Dermis microvascular lymphatic vessel endothelial cell (primary cell): ENCODE measurements around the gene WDR38. TPM values are rescaled to one million over a fixed set of nuclear protein-coding genes. Genes with fewer than 3 reads are reported as not detected.
"Not testable (repeated sequence)": the region's sequence is repeated elsewhere in the genome, so short reads cannot be mapped to it uniquely, and the experiment has no call there.

Experiments
- DNase-seq, 2 donors: peaks; one replicate each; pipeline versions ENCODE4 v3.0.0 to v3.0.0-alpha.2; 2010; ENCODE audit warnings: low read depth in 2 of 2
- total RNA-seq: library from RNA; depleted of rRNA; stranded (reverse); fragments of >200 nt; gene quantifications from 2 replicates; pipeline ENCODE4 v1.2.1, GENCODE V29; 2014

WDR38 gene
- total RNA-seq, 1 donor from 2014 or later = not detected

DNA sequence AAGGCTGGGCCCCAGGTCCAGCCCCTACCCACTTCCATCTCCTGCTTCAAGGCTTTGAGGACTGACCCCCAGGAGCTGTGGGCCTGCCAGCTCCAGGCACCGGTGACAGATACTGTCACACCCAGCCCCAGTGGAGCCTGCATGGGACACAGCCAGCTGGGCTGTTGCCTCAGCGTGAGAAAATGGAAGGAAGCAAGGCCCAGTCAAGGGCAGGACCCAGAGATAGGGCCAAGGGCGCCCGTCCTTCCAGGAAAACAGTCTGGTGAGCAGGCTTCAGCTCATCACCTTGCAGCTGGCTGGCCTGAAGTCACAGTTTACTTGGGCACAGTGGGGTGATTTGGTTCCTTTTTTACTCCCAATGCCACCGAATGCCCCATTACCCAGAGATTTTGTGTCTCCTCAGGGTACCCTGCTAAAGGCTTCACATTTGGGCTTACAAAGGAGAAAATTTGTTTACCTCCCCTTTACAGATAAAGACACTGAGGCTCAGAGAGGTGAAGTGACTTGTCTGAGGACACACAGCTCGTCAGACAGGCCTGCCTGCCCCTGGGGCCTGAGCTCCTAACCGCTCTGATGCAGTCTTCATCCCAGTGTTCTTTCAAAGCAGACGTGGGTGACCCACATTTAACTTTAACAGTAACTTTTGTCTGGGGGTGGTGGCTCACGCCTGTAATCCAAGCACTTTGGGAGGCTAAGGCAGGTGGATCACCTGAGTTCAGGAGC lies 21.5 kb upstream of the WDR38 start:
- no peak for DNase-seq

DNA sequence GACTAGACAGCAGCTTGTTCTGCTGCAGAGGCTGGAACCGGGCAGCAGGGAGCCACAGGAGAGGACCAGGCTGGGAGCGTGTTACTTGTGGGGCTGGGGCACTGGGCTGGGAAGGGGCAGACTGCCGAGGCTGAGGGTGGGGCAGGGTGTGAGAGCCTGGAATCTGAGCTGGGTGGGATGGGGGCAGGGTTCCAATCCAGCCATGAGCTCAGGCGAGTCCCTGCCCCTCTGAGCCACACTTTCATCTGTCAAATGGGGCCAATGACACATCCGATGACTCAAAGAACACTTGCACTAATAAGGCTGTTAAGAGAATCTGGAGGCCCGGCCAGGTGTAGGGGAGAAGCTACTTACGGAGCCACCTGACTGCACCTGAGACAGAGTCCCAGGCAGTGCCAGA lies 18.7 kb upstream of the WDR38 start:
- DNase-seq = no peak

DNA sequence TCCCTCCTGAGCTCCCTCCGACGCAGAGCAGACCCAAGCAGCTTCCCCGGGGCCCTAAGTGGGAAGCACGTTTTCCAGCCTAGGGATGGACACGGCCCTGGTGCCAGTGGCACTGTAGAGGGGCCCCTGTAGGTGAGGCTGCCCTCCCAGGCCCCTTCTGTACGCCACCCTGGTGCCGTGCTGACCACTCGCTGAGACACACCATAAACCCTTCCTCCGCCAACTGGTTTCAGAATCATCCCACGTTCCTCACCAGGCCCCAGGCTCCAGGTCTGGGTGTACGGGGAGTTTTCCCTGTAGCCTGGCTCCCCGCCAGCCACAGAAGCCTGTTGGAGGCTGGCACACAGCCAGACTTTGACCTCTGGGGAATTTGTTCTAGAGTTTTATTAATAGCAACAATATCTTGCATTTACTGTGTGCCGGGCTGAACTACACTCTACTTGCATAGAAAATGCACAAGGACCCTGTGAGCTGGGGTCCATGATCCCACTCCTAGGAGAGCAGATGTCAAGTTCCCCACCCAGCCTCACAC lies 18.2 kb upstream of the WDR38 start:
- peak; percentile 51 to 79 for DNase-seq

DNA sequence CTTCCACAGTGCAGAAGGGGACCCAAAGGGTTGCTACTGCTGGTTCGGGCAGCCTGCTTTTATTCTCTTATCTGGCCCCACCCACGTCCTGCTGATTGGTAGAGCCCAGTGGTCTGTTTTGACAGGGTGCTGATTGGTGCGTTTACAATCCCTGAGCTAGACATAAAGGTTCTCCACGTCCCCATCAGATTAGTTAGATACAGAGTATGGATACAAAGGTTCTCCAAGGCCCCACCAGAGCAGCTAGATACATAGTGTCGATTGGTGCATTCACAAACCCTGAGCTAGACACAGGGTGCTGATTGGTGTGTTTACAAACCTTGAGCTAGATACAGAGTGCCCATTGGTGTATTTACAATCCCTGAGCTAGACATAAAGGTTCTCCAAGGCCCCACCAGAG lies 15.1 kb upstream of the WDR38 start:
- DNase-seq = not testable (repeated sequence)

DNA sequence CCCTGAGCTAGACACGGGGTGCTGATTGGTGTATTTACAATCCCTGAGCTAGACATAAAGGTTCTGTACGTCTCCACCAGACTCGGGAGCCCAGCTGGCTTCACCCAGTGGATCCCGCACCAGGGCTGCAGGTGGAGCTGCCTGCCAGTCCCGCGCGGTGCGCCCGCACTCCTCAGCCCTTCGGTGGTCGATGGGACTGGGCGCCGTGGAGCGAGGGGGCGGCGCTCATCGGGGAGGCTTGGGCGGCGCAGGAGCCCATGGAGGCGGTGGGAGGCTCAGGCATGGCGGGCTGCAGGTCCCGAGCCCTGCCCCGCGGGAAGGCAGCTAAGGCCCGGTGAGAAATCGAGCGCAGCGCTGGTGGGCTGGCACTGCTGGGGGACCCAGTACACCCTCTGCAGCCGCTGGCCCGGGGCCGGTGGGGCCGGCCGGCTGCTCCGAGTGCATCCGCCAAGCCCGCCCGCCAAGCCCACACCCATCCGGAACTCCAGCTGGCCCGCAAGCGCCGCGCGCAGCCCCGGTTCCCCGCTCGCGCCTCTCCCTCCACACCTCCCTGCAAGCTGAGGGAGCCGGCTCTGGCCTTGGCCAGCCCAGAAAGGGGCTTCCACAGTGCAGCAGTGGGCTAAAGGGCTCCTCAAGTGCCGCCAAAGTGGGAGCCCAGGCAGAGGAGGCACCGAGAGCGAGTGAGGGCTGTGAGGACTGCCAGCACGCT lies 14.5 kb upstream of the WDR38 start:
- DNase-seq = not testable (repeated sequence)

DNA sequence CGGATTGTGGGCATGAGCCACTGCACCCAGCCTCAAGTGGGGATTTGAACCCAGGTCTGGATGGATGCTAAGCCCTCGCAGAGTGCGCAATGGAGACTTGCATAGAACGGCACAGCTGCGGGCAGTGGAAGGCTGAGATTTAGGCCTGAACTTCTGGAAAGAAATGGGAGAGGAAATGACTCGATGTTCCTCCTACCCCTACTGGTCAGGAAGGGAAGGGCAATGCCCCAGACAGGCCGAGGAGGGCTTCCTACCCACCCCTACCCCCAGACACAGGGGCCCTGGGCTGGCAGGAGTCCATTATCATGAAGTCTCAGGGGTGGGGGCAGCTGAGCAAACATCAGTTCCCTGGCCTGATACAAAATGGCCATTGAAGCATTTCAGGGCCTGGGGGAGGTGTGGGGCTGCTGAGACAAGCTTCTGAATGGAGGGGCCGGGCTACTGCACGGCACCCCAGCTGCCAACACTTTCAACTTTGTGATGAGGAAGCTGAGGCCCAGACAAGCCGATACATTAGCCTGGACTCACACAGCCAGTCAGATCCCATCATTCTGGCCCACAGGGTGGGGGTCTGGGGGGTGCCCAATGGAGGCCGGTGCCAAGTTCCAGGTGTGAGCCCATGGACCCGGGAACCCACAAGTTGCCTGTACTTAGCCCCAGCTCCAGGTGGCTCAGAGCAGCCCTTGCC lies 13.5 kb upstream of the WDR38 start:
- peak in 1 of 2 donors; percentile 29 for DNase-seq

DNA sequence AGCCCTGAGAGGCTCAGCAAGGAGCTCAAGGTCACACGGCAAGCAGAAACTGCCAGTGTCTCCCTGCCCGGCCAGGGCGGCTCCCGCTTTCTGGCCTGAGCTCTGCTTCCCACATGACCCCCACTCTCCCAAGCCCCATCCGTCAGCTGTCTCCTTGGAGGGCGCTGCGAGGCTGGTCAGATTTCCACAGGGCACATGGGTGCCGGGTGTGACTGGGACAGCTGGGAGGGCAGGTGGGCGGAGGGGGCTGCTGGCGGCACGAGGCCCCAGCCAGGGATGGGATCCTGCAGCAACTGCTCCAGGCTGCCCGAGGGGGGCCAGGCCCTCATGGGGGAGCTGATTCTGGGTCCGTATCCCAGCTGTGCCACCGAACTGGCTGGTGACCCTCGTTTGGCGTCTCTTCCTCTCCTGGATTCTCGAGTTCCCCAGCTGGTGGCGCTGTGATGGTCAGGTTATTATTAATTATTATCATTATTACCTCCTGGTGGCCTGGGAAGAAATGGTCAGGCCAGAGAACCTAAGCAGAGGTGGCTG lies 12.9 kb upstream of the WDR38 start:
- no peak for DNase-seq

DNA sequence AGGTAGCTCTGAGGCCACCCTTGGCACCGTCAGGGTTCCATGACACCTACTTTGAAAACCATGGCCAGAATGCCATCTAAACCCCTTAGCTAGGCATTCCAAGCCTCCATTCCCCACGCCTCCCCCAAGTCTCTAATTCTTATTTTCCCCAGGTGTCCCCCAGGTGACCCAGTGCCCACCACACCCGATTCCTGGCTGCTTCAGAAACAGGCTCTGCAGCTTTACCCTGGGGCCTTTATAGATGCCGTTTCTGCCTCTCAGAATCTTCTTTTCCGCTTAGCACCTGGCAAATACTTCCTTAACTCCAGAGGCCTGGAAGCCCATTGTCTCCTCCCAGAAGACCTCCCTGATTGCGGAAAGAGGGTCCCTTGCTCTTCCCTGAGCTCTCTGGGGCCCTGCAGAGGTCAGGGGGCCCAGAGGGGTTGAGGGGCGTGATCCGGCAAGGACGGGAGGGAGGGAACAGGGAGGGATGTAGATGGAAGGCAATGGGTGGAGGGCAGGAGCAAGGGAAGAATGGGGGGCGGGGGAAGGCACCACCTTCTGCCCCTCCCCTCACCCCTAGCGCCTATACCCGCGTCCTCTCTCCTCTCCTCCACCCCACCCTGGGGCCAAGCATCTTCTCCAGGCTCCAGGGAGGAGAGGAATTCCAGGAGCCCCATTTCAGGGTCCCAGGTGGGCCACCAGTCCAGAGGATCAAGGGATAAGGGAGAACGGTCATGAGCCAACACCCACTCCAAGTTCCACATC lies 12.0 kb upstream of the WDR38 start:
- DNase-seq = no peak

DNA sequence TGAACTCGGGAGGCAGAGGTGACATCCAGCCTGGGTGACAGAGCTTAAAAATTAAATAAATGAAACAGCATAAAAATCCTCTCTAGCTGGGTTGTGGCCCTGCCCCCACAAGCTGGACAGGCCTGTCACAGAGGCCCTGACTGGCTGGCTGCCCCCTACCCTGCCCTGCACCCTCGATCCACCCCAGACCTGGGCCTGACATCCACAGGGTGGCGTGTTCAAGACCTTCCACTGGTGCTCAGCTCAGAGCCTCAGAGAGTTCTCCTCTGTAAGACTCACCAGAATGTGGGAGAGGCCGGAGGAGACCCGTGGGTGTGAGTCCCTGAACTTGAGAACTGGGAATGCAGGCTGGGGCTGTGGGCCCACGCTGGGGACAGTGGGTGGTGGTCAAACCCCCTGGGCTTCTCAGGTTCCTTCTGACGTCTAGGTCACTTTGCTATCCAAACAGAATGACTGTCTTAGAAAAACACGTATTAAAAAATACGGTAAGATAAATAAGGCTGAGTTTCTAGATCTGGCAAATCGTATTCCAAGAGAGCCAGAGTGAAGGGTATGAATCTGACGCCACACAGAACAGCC lies 9.7 kb upstream of the WDR38 start:
- no peak for DNase-seq

DNA sequence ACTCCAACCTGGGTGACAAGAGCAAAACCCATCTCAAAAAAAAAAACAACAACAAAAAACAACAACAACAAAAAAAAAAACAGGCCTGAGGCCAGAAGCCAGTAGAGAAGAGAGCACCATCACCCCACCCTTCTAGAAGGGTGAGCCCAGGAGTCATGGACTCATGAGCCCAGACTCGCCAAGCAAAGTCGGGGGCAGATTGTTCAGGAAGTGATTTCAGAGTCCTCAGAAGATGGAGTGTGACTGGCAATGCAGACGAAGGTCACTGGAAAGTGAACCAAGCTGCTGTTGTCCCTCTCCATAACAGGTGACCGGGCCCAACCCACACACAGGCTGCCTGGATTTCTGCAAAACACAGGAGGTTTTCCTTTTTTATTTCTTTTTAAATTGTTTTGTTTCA lies 9.0 kb upstream of the WDR38 start:
- DNase-seq = no peak

DNA sequence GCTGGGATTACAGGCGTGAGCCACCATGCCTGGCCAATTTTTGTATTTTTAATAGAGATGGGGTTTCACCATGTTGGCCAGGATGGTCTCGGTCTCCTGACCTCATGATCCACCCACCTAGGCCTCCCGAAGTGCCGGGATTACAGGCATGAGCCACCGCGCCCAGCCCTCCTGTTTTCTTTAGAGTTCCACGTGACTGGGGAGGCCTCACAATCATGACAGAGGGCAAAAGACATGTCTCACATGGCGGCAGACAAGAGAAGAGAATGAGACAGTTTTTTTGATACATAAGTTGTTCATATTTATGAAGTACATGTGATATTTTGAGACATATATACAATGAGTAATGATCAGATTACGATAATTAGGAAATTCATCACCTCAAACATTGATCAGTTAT lies 6.8 kb upstream of the WDR38 start:
- DNase-seq = not testable (repeated sequence)

DNA sequence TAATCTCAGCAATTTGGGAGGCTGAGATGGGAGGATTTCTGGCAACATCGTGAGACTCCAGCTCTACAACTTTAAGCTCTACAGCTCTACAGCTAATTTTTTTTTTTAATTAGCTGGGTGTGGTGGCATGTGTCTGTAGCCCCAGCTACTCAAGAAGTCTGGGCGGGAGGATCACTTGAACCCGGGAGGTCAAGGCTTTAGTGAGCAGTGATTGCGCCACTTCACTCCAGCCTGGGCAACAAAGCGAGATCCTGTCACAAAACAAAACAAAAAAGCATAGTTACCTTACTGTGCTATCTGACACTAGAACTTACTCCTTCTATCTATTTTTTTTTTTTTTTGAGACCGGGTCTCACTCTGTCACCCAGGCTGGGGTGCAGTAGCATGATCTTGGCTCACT lies 6.3 kb upstream of the WDR38 start:
- DNase-seq = no peak

DNA sequence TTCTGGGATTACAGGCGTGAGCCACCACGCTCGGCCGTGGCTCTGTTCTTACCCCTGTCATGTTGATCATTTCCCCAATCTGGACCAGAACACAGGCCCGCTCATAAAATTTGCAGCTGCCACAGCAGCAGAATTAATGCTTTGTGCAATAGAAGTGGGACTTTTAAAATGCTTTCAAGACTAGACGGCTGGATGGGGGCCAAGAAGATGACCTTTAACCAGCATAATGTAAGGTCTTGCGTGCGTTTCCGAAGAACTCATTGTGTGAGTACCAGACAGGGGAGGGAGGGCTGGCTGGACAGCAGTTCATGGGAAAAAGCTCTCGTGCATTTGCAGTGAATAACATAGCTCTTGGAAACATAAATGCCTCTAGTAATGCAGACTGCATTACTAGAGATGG lies 3.5 kb upstream of the WDR38 start:
- peak in 1 of 2 donors; percentile 93 for DNase-seq

DNA sequence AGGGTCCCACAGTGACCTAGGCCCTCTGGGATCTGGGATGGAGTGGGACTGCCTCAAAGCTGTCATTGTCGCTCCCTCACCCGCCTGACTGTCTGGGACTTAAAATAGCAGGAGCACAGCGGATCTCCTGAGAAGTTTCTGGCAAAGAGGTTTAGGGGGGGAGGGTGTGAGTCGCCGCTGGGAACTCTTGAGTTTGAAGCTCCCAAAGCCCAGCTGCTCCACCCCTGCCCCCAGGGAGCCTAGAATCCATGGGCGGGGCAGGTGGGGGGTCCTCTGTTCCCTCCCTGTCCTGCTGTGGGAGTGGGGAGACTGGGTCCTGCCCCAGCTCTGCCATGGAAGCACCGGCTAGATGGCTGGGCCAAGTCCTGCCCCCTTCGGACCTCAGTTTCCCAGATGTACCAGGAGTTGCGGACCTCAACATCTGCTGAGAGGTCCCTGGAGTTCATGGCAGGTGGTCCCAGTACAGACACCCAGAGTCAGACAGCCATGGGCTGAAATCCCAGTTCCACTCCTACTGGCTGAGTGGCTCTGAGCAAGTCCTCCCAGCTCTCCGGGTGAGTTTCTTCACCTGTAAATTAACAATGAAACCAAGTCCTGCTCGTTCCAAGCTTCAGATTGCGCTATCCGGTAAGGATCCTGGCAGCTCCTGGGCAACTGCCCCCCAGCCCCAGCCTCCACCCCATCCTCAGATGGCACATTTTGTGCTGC lies 985 bp upstream of the WDR38 start:
- no peak for DNase-seq

DNA sequence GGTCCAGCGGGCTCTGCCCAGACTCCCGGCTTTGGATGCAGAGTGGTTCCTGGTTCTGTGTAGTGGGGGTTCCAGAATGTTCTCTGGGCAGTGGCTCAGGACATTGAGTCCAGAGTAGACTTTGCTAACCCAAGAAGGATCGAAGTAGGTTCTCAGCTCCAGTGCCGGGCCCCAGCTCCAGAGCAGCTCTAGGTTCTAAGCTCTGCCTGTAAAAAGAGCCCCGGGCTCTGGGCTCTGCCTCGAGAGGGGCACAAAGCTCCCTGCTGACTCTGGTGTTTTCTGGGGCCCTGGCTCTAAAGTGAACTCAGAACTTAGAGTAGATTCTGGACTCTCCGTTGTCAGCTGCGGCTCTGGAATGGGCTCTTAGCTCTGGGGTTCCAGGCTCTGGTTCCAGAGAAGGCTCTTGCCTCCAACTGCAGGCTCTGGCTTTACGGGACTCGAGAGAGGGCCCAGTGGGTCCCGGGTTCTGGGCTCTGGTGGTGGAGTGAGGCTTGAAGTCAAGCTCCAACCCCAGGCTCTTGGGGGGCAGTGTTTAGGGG lies 414 bp downstream of the WDR38 start:
- DNase-seq = no peak

DNA sequence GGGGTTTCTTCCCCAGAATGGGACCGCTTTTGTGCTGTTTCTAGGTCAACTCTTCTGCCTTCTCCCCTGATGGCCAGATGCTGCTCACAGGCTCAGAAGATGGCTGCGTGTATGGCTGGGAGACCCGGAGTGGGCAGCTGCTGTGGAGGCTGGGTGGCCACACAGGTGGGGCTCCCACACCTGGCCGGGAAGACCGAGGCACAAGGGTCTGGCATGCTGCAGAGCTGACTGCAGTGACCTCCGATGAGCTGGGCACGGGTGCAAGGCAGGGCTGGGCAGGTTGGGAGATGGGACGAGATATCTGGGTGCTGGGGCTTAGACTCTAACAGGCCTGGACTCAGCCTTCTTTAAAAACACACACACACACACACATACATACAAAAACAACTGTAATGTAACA lies 901 bp downstream of the WDR38 start:
- DNase-seq = no peak

DNA sequence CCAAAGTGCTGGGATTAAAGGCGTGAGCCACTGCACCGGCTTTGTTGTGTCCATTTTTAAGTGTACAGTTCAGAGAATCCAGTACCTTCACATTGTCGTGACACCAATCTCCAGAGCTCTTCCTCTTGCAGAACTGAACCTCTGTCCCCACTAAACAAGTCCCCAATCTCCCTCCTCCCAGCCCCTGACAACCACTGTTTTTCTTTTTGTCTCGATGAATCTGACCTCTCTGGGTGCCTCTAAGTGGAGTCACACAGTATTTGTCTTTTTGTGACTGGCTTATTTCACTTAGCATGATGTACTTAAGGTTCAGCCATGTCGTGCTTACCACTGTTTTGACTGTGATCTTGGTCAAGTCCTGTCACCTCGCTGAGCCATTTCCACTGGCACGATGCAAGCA lies 1.6 kb downstream of the WDR38 start:
- DNase-seq = no peak

DNA sequence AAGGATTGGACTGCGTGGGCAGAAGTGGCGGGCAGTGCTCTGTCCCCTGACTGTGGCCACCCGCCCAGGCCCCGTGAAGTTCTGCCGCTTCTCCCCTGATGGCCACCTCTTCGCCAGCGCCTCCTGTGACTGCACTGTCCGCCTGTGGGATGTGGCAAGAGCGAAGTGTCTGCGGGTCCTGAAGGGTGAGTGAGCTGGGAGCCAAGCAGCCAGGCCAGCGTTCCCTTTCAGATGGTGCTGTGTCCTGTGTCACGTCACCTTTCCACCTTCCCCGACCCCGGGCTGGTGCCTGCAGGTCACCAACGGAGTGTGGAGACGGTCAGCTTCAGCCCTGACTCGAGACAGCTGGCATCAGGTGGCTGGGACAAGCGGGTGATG lies 2.3 kb downstream of the WDR38 start:
- DNase-seq = no peak

DNA sequence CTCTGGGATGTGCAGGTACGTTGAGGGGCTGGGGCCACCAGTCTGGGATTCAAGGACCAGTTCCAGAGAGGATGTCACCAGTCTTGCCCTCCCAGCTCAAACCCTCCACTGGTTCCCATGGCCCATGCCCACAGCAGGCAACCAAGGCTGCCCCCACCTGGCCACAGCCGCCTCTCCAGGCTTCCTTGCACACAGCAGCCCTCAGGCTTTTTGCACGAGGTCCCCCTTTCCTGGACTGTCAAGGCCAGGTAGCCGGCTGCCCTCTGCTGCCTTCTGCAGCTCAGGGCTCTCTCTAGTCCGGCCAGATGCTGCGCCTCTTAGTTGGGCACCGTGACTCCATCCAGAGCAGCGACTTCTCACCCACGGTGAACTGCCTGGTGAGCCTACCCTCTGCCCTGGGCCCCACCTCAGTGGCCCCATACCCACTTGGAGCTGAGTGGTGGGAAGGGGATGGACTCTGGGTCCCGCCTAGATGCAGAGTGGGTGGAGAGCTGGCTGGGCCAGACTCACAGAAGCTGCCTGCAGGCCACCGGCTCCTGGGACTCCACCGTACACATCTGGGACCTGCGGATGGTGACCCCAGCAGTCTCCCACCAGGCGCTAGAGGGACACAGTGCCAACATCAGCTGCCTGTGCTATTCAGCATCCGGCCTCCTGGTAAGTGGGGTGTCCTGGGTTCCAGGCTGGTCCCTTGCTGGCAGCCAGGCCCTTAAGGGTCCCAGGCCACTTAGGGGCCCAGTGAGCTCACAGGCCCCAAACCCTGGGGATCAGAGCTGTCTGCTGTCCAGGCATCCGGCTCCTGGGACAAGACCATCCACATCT lies 2.9 kb downstream of the WDR38 start:
- DNase-seq = peak in 1 of 2 donors; percentile 37
